GM12801 (cell line): ENCODE data around the gene TRMT10B.

ENCODE experiments used
- CTCF ChIP-seq: IDR thresholded peaks from one replicate; pipeline ENCODE4 v1.5.1; 2011; ENCODE audit warnings: control low read depth; ENCODE audit not compliant: insufficient read length; ENCODE audit errors: extremely low read depth

Gene TRMT10B

DNA sequence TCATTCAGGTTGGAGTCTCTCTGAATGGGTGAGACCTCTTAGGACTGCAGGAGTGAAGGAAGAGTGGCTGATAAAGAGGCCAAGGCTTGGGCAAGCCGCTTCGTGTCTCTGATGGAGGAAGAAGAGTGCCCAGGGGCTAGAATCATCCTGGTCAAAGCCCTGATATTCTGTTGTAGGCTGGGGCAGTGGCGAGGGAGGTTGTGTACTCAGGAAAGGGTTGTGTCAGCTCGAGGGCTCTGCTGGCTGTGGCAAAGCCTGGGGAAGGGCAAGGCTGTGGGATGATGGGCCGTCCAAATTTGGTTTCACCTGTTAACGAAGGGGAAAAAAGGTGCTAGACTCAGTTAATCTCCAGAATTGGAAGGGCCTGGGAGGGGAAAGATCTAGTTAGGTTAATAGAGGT lies 2.4 kb upstream of the TRMT10B start:
- no peak for TF ChIP-seq CTCF

- TF ChIP-seq CTCF, result no peak
These were observed 740 bp upstream of the TRMT10B start for GRCh38 chr9:37752642-37753488.

GRCh38 chr9:37758747-37759146 lies 5.1 kb downstream of the TRMT10B start:
- TF ChIP-seq CTCF, result no peak

GRCh38 chr9:37760416-37761161 lies 7.0 kb downstream of the TRMT10B start:
- no peak for TF ChIP-seq CTCF

DNA sequence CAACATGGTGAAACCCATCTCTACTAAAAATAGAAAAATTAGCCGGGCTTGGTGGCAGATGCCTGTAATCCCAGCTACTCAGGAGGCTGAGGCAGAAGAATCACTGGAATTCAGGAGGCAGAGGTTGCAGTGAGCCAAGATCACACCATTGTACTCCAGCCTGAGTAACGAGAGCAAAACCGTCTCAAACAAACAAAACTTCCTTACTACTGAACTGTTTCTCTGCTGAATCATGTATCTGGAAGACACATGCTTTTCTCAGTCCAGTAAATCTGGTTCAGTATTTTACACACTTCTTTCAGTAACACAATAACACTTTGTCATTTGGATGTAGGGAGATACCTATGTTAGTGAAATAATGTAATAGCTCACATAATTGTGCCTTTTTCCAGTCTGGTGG lies 7.9 kb downstream of the TRMT10B start:
- TF ChIP-seq CTCF, result no peak

GRCh38 chr9:37769306-37769705 lies 15.7 kb downstream of the TRMT10B start:
- TF ChIP-seq CTCF, result no peak

- TF ChIP-seq CTCF, result no peak
These were observed 16.4 kb downstream of the TRMT10B start for GRCh38 chr9:37769995-37770394.
